ENCODE results near the gene CIT.

DNA sequence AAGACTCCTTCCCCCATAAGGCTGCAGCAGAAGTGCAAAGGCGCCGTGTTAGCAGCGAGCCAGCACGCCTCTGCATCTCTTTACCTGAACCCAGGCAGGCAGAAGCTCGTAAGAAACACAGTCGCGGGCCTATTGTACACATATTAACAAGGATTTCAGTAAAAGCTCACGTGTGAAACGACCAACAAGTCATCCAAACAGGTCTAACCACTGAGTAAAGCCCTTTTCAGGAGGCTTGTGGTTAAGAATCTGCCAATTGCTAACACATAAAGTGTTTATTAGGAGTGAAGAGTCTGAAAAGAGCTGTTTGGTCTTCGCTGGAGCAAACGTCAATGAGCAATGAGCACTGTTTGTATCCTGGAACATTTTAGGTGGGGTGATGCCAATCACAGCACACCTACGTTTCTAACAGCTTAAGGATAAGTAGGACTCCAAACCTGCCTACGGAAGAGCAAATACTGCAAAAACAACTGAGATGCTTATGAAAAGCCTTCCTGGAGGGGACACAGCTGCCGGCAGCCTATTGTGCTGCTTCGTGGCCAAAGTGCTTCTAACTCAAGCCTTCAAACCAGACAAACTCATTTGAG is 166.1 kb downstream of the CIT start:
- TF ChIP-seq POLR2A (IDR thresholded peaks at IDR 0.05; ENCODE audit: low read depth, low read length): no peak
- no peak for TF ChIP-seq TAF1 (IDR thresholded peaks at IDR 0.05; ENCODE audit: low read depth, low read length)
- no peak for TF ChIP-seq POU2F2 (IDR thresholded peaks at IDR 0.05; ENCODE audit: low read depth, low read length)

Data from GM12891 (cell line).